HepG2 (cell line): ENCODE results near the gene RGL1. TPM values are rescaled to one million over a fixed set of nuclear protein-coding genes. Genes with fewer than 3 reads are reported as not detected.

ENCODE experiments used
- ATAC-seq: fragments of 200-7000 bp; cut with Tn5 transposase; 3 replicates; pipeline ENCODE4 v1.9.1; 2020; ENCODE audit warnings: mild to moderate bottlenecking, moderate library complexity
- BruUV-seq: library from RNA; stranded (reverse); fragments of 400-500 nt; replicated peaks from 2 replicates; lab custom pipeline; 2021; lab: Mats Ljungman, UMichigan
- CTCF ChIA-PET: fragments of 300-600 bp; formaldehyde crosslinking; extraction: SDS; loops from one replicate; lab custom pipeline; 2021; ENCODE audit warnings: low total read pairs, inconsistent platforms, low intra/inter-chr PET ratio; lab: Yijun Ruan, JAX
- POLR2A ChIA-PET: fragments of 350-600 bp; sonication (Branson Sonifier 250); formaldehyde crosslinking; loops from one replicate; lab custom pipeline; 2020; ENCODE audit warnings: antibody characterized with exemption, inconsistent platforms; lab: Yijun Ruan, JAX
- DNase-seq: peaks from one replicate; pipeline ENCODE4 v3.0.0-alpha.2; 2015; ENCODE audit warnings: low spot score
- FAIRE-seq: peaks from 3 replicates; lab custom pipeline; 2011; peaks lifted over from hg19 to GRCh38; lab: Jason Lieb, UNC
- H2AFZ ChIP-seq: one replicate; pipeline ENCODE4 v1.6.1; 2011; ENCODE audit warnings: low read length, inconsistent platforms
- H3K27ac ChIP-seq: fragments of 300-600 bp; 3 replicates; pipeline ENCODE4 v1.8.0; 2011; ENCODE audit warnings: mixed run types, mild to moderate bottlenecking, mixed read lengths, low read length, inconsistent platforms; ENCODE audit not compliant: insufficient read depth; ENCODE audit errors: extremely low read length
- H3K27me3 ChIP-seq, 2 experiments: fragments of 200-600 bp in 1 of 2; 2 replicates in 1 of 2; 3 replicates in 1 of 2; pipeline versions ENCODE4 v1.6.0 to v1.8.0; 2011; ENCODE audit warnings: low read length in 2 of 2, mild to moderate bottlenecking in 2 of 2, moderate library complexity in 2 of 2, inconsistent platforms in 1 of 2; ENCODE audit not compliant: insufficient read depth in 2 of 2, control insufficient read depth in 1 of 2
- H3K36me3 ChIP-seq, 2 experiments: fragments of 200-600 bp in 1 of 2; replicated peaks in 1 of 2; 2 replicates in 1 of 2; 3 replicates in 1 of 2; pipeline versions ENCODE4 v1.5.1 to v1.8.0; 2011; ENCODE audit warnings: low read length in 2 of 2, inconsistent platforms in 1 of 2; ENCODE audit not compliant: insufficient read depth in 2 of 2, control insufficient read depth in 1 of 2
- H3K4me1 ChIP-seq: 2 replicates; pipeline ENCODE4 v1.5.1; 2012; ENCODE audit warnings: low read length, inconsistent platforms; ENCODE audit not compliant: insufficient read depth
- H3K4me2 ChIP-seq: 2 replicates; pipeline ENCODE4 v1.6.0; 2011; ENCODE audit warnings: low read depth, low read length, inconsistent platforms
- H3K4me3 ChIP-seq, 3 experiments: fragments of 200-600 bp in 1 of 3; sonication (generic), shearing (Covaris generic) in 1 of 3; replicated peaks in 1 of 3; 2 replicates each; pipeline ENCODE4 v1.5.1; 2011 to 2016; ENCODE audit warnings: low read length in 3 of 3, inconsistent platforms in 2 of 3, low read depth in 2 of 3, mild to moderate bottlenecking in 2 of 3, control low read depth in 1 of 3, mixed read lengths in 1 of 3; ENCODE audit not compliant: insufficient read depth in 1 of 3
- H3K79me2 ChIP-seq: one replicate; pipeline ENCODE4 v1.6.1; 2011; ENCODE audit warnings: low read length, inconsistent platforms; ENCODE audit not compliant: insufficient read depth
- H3K9ac ChIP-seq: 2 replicates; pipeline ENCODE4 v1.6.0; 2011; ENCODE audit warnings: mild to moderate bottlenecking, low read depth, low read length, inconsistent platforms; ENCODE audit not compliant: insufficient read depth
- H3K9me3 ChIP-seq: 2 replicates; pipeline ENCODE4 v1.5.1; 2012; ENCODE audit warnings: mild to moderate bottlenecking, low read length
- H4K20me1 ChIP-seq: 2 replicates; pipeline ENCODE4 v1.6.0; 2011; ENCODE audit warnings: inconsistent platforms, mild to moderate bottlenecking, low read length, moderate library complexity; ENCODE audit not compliant: insufficient read depth
- FOXA3 ChIP-seq: IDR thresholded peaks from 2 replicates; pipeline ENCODE4 v1.6.1; 2016; ENCODE audit warnings: missing genetic modification reagents, missing compliant biosample characterization
- GABPB1 ChIP-seq: IDR thresholded peaks from 2 replicates; pipeline ENCODE4 v1.6.1; 2016; ENCODE audit warnings: mild to moderate bottlenecking, missing genetic modification reagents, moderate library complexity, missing compliant biosample characterization
- HDAC6 ChIP-seq: fragments of 200-600 bp; sonication (generic); IDR thresholded peaks from 2 replicates; pipeline ENCODE4 v1.7.0; 2017; ENCODE audit warnings: mild to moderate bottlenecking, antibody characterized with exemption, low read length, low read depth
- NFATC3 ChIP-seq: sonication (generic); formaldehyde crosslinking; IDR thresholded peaks from 2 replicates; pipeline ENCODE4 v1.5.1; 2020; ENCODE audit warnings: mild to moderate bottlenecking, missing genetic modification reagents
- NRL ChIP-seq: sonication (generic); formaldehyde crosslinking; IDR thresholded peaks from 2 replicates; pipeline ENCODE4 v1.5.0; 2020; ENCODE audit warnings: missing genetic modification reagents, mild to moderate bottlenecking, moderate library complexity, borderline replicate concordance
- RAD51 ChIP-seq: fragments of 450-650 bp; IDR thresholded peaks from 2 replicates; pipeline ENCODE4 v1.6.1; 2016; ENCODE audit warnings: borderline replicate concordance
- SMYD3 ChIP-seq: sonication (generic); formaldehyde crosslinking; IDR thresholded peaks from 2 replicates; pipeline ENCODE4 v1.8.1; 2023; ENCODE audit warnings: mild to moderate bottlenecking, missing genetic modification reagents
- STAT5B ChIP-seq: sonication (generic); formaldehyde crosslinking; IDR thresholded peaks from 2 replicates; pipeline ENCODE4 v1.4.0; 2020; ENCODE audit warnings: missing genetic modification reagents
- SYNCRIP ChIP-seq: fragments of 200-400 bp; formaldehyde crosslinking; IDR thresholded peaks from 2 replicates; pipeline ENCODE4 v1.6.1; 2018; ENCODE audit warnings: mild to moderate bottlenecking, low read depth, low read length; ENCODE audit not compliant: insufficient read depth
- ZBED4 ChIP-seq: sonication (generic); formaldehyde crosslinking; IDR thresholded peaks from 2 replicates; pipeline ENCODE4 v1.4.0; 2020; ENCODE audit warnings: missing genetic modification reagents, borderline replicate concordance
- ZNF143 ChIP-seq: sonication (generic); formaldehyde crosslinking; IDR thresholded peaks from 2 replicates; pipeline ENCODE4 v1.4.0; 2020; ENCODE audit warnings: missing genetic modification reagents
- ZNF235 ChIP-seq: sonication (generic); formaldehyde crosslinking; IDR thresholded peaks from 2 replicates; pipeline ENCODE4 v1.8.1; 2023; ENCODE audit warnings: mild to moderate bottlenecking, missing genetic modification reagents, borderline replicate concordance
- ZNF451 ChIP-seq: sonication (generic); formaldehyde crosslinking; IDR thresholded peaks from 2 replicates; pipeline ENCODE4 v1.5.0; 2020; ENCODE audit warnings: mild to moderate bottlenecking, missing genetic modification reagents
- ZNF670 ChIP-seq: sonication (generic); formaldehyde crosslinking; IDR thresholded peaks from 2 replicates; pipeline ENCODE4 v1.8.0; 2022; ENCODE audit warnings: mild to moderate bottlenecking, missing genetic modification reagents, borderline replicate concordance
- ZNF768 ChIP-seq: sonication (generic); formaldehyde crosslinking; IDR thresholded peaks from 2 replicates; pipeline ENCODE4 v1.4.0; 2020; ENCODE audit warnings: missing genetic modification reagents
- ZNF781 ChIP-seq: sonication (generic); formaldehyde crosslinking; IDR thresholded peaks from 2 replicates; pipeline ENCODE4 v1.5.1; 2020; ENCODE audit warnings: borderline replicate concordance, mild to moderate bottlenecking, missing genetic modification reagents; ENCODE audit errors: not compliant biosample characterization
- ZSCAN9 ChIP-seq: IDR thresholded peaks from 2 replicates; pipeline ENCODE4 v1.6.1; 2016; ENCODE audit warnings: borderline replicate concordance
- WGBS: methylation state at CpG from one replicate; pipeline ENCODE4 v1.1.6; 2017; ENCODE audit warnings: low lambda C conversion rate; 5-methylcytosine and 5-hydroxymethylcytosine counted together
- in situ Hi-C: cut with HindIII; loops from 2 replicates; pipeline ENCODE4 v1.10.0; 2017; ENCODE audit warnings: low pct_unique_long_range_greater_than_20kb; ENCODE audit not compliant: extremely low pct_ligation_motif_present
- intact Hi-C: fragments of 100-400 bp; cut with micrococcal nuclease; formaldehyde crosslinking; loops from one replicate; pipeline ENCODE4 v1.10.0; 2022; ENCODE audit not compliant: unreplicated experiment
- polyA plus RNA-seq, 8 experiments: library from polyadenylated mRNA; depleted of rRNA in 3 of 8; stranded (reverse) in 7 of 8; unstranded in 1 of 8; fragments of >200 nt; fragmentation: Illumina TruSeq in 4 of 8; extraction: Trizol in 4 of 8; gene quantifications; 2 replicates each; pipeline versions ENCODE4 v1.2.1 to v1.2.3, GENCODE V29; 2011 to 2016; ENCODE audit warnings: low read depth in 4 of 8, missing spikeins in 1 of 8, mixed read lengths in 1 of 8; ENCODE audit not compliant: insufficient read depth in 1 of 8
- total RNA-seq, 5 experiments: library from RNA; depleted of rRNA; stranded (reverse); fragments of >200 nt; fragmentation: Illumina TruSeq; extraction: Trizol; gene quantifications; 2 replicates each; pipeline ENCODE4 v1.2.3, GENCODE V29; 2016; ENCODE audit warnings: low read depth in 1 of 5

The RGL1 gene
- total and polyA plus RNA-seq, 2 of the 13 experiments (the other 11 are each of a cell fraction or from before 2014, with no cell fraction given) = 3.5 to 4.7 TPM

- ChIA-PET POLR2A (interaction anchor here (0.9 kb wide), 1 partner anchor 28 kb away, joined by 3 read pairs; no protein-coding TSS in a partner anchor), CTCF (no interaction called here)
- ATAC-seq = no peak
- H3K27ac ChIP-seq = no peak overlapping the region
- H4K20me1 ChIP-seq = no peaks in the 10 kb centered on the region
- H3K27me3 ChIP-seq = no peaks in the 10 kb centered on the region
- H3K79me2 ChIP-seq = no peaks in the 10 kb centered on the region
- no peak overlapping the region for H3K9ac ChIP-seq
- in situ Hi-C loops = no loop called here
- WGBS = 96% methylated on average over 9 of the region's 15 CpGs
- H3K36me3 ChIP-seq = peaks cover 0 to 3% of the 10 kb centered on the region in 2 experiments; a peak in 2 of 5 replicates
- H3K4me1 ChIP-seq = peaks cover 14% of the 10 kb centered on the region
- DNase-seq = no peak
- BruUV-seq = no TSS peak
- TF ChIP-seq ZNF235 (CRISPR knock-in tag) (no peak), HDAC6 (no peak), SYNCRIP (no peak), RAD51 (no peak), SMYD3 (no peak), ZBED4 (CRISPR knock-in tag) (no peak), ZNF451 (CRISPR knock-in tag) (no peak), STAT5B (CRISPR knock-in tag) (no peak), NRL (CRISPR knock-in tag) (no peak), ZNF781 (no peak), GABPB1 (CRISPR knock-in tag) (no peak), NFATC3 (no peak), ZNF768 (CRISPR knock-in tag) (no peak), ZSCAN9 (CRISPR knock-in tag) (no peak), ZNF670 (CRISPR knock-in tag) (no peak), FOXA3 (CRISPR knock-in tag) (no peak), ZNF143 (CRISPR knock-in tag) (no peak)
- no peak for FAIRE-seq
- no peaks in the 10 kb centered on the region for H3K9me3 ChIP-seq
- intact Hi-C loops = no loop called here
- H2AFZ ChIP-seq = no peak overlapping the region
- no peak overlapping the region for H3K4me3 ChIP-seq
- H3K4me2 ChIP-seq = no peak overlapping the region
Measured at GRCh38 chr1:183870351-183871077, 65.6 kb downstream of the RGL1 start.
